Activated CD8-positive, alpha-beta memory T cell treated with anti-CD3 and anti-CD28 coated beads for 24 hours (primary cell): Measurements from ENCODE around the gene UROD.
"Not testable (repeated sequence)": the region's sequence is repeated elsewhere in the genome, so short reads cannot be mapped to it uniquely, and the experiment has no call there.

Experiments used
- DNase-seq: peaks from one replicate; pipeline ENCODE4 v3.0.0-alpha.2; 2020

The UROD gene

DNA sequence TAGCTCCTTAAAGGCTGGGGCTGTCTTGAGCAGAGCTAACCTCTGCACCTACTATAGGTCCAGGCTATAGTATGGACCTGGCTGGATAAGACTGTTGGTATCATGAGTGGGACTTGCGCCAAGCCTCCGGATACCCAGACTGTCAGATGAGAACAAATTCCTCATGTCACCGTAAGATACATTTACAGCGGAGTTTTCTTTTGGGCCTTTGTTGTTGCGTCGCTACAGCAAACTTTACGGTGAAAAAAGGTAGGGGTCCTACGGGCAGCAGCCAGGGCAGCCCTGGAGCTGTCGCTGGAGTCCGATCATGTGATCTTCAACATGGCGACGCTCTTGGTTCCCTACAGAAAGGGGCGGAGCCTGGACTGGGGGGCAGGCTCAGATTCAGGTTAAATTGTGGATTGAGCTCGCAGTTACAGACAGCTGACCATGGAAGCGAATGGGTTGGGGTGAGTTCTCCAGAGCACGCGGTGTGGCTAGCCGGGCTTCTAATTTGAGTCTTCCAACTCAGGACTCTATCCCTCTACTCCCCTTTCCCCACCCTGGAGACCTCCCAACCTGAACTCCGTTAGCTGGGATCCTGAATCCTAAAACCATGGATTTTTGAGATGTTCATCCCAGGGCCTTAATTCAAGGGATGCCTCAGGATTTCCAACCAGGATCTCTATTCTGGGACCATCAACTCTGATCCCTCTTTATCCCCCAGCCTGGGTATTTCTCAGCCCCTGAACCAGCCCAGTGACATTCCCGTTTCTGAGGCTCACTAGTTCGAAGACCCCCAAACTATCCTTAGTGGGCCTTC lies at the start of gene UROD:
UROD (plus strand) TSS at position 418 of the 802 bp plus-strand sequence; CDS start at position 430, 12 bp downstream.
- peak; percentile 90 for DNase-seq

DNA sequence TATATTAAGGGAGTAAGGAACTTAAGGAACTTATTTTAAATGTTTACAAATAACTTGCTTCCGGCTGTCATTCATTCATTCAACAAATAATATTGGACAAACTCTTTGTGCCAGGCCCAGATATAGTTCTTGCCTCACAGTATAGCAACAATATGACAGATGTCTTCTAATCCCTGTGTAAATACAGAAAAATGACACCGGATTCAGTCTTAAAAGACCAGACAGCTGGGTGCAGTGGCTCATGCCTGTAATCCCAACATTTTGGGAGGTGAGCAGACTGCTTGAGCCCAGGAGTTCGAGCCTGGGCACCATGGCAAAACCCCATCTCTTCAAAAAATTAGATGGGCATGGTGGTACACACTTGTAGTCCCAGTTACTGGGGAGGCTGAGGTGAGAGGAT lies 49.3 kb upstream of the UROD start:
- no peak for DNase-seq

DNA sequence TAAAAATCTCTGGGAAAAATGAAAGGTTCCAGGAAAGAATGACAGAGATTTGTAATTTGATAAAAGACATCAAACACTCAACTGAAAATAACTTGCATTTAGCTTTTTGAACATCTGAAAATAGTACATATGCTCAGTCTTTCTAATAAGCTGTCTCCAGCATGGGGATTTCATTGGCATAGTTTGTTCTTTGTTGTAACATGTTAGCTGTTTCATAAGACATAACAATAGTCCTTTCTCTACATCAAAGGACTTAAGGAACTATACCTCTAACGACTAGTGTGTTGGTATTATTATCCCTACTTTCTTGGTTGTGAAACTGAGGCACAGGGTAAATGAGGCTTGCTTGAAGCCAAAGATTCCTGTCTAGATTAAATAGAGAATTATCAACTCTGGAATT lies 47.7 kb upstream of the UROD start:
- no peak for DNase-seq

DNA sequence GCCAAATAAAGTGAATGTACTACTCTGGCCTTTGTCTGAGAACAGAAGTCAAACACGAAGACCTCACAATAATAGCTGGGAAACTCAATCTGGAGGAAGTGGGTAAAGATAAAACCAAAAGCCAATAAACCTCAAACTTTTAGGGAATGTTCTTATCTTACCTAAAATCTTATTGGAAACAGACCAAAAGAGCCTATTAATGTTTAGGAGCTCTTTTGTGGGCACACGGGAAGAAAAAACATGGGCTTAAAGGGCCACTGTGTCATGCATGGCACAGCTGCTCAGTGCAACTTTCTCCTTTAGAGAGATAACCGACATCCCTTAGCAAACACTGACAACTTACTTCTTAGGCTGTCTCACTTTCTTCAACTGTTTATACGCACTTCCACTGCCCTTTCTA lies 41.7 kb upstream of the UROD start:
- DNase-seq, result no peak

DNA sequence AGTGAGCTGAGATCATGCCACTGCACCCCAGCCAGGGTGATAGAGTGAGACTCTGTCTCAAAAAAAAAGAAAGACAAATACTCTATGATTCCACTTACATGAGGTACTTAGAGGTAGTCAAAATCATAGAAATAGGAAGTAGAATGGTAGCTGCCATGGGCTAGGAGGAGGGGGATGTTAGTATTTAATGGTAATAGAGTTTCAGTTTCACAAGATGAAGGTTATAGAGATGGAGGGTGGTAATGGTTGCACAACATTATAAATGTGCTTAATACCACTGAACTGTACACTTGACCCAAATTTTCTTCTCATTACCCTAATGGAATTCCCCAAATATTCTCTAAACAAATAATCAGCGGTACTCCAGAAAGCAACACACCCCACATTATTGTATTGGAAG lies 38.4 kb upstream of the UROD start:
- no peak for DNase-seq

DNA sequence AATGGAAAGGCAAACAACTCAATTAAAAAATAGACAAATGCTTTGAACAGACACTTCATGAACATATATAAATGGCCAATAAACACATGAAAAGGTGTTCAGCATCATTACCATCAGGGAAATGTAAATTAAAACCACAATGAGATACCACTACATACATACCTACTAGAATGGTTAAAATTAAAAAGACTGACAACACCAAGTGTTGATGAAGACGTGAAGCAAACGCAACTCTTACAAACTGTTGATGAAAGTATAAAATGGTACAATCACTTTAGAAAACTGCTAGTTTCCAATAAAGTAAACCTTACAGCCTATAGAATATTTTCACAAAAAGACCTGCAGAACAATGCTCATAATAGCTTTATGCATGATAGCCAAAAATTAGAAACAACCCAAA lies 35.8 kb upstream of the UROD start:
- DNase-seq, result no peak

DNA sequence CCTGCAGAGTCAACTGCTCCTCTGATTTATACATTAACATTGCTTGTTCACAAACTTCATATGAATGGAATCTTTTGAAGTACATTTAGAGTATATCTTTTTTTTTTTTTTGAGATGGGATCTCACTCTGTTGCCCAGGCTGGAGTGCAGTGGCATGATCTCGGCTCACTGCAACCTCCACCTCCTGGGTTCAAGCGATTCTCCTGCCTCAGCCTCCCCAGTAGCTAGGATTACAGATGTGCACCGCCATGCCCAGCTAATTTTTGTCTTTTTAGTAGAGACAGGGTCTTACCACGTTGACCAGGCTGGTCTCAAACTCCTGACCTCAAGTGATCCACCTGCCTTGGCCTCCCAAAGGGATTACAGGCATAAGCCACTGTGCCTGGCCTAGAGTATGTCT lies 34.7 kb upstream of the UROD start:
- not testable (repeated sequence) for DNase-seq

DNA sequence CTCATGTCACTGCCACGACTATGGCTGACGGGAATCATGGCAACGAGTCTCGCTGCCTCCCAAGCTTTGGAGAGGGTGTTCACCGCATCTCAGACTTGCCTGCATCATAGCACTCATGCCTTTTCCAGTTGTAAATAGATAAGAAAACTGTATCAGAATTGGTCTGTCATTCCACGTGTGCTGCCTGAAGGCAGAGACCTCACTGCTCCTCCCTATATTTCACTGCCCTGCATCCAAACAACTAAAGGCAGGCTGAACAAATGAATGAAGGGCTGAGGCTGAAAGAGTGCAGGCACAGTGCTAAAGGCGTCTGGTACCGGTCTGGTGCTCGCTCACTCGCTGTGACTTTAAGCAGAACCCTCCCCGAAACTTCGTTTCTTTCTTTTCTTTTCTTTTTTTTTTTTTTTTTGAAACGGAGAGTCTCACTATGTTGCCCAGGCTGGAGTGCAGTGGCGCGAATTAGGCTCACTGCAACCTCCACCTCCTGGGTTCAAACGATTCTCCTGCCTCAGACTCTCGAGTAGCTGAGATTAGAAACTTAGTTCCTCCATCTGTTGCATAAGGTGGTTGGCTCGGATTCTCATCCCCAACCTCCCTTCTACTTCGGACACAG lies 26.2 kb upstream of the UROD start:
- no peak for DNase-seq

DNA sequence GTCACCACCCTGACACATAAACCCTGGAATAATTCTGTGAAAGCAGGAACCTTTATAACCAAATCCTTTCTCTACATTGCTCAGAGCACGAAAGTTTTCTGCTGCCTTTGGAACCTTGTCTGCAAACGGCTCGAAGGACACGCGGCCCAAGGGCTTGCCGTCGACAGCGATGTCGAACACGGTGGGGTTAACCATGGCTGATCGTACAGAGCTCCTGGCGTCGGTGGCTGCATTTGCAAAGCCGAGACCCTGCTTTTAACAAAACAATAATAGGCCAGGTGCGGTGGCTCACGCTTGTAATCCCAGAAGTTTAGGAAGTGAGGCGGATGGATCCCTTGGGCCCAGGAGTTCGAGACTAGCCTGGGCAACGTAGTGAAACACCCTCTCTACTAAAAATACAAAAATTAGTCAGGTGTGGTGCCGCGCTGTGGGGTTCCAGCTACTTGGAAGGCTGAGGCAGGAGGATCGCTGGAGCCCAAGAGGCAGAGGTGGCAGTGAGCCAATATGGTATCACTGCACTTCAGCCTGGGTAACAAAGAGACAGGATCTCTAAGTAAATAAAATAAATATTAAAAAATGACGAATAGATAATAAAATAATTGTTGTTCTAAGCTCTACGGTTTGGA lies 23.4 kb upstream of the UROD start:
- no peak for DNase-seq

DNA sequence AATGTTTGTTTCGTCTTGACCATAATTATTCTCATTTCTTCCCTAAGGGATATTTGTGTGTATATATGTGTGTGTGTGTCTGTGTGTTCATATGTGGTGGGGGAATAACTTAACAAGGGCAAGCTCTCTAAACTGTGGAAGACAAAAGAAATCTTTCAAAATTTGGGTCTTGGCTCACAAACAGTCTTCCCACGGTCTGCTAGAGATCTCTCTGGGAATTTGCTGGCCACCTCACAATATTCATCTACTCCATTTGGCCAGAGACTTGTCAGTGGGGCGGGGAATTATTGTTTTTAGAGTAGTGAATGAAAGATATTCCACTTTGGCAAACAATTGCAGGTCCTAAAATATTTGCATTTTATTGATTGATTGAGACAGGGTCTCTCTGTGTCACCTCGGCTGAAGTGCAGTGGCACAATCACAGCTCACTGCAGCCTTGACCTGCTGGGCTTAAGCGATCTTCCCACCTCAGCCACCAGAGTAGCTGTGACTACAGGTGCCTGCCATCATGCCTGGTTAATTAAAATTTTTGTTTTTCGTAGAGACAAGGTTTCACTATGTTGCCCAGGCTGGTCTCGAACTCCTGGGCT lies 17.6 kb upstream of the UROD start:
- no peak for DNase-seq

DNA sequence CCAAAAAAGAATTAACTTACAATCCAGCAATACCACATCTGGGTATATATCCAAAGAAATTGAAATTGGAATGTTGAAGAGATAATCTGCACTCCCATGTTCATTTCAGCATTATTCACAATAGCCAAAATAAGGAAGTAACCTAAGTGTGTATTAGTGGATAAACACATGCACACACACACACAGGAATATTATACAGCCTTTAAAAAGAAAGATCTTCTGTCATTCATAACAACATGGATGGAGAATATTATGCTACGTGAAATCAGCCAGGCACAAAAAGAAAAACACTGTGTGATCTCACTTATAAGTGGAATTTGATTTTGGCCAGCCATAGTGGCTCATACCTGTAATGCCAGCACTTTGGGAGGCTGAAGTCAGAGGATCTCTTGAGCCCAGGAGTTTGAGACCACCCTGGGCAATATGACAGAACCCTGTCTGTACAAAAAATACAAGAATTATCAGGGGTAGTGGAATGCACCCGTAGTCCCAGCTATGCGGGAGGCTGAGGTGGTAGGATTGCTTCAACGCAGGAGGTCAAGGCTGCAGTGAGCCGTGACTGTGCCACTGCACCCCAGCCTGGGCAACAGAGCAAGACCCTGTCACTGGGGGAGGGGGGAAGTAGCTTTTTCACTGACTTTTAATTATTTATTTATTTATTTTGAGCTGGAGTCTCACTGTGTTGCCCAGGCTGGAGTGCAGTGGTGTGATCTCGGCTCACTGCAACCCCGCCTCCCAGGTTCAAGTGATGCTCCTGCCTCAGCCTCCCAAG lies 16.4 kb upstream of the UROD start:
- no peak for DNase-seq

DNA sequence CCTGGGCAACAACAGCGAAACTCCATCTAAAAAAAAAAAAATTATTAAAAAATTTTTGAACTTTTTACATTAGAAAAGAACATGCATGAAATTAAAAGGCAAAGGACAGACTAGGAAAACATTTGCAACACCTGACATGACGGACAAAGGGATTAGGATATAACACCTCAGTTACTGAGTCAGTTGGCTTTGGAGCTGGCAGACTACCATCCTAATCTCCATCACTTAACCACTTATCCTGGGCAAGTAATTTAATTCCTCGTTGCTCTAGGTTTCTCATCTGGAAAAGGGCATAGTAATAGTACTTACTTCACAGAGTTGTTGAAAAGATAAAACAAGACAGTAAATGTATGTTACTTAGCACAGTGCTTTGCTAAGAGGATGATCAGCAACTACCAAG lies 12.8 kb upstream of the UROD start:
- no peak for DNase-seq

DNA sequence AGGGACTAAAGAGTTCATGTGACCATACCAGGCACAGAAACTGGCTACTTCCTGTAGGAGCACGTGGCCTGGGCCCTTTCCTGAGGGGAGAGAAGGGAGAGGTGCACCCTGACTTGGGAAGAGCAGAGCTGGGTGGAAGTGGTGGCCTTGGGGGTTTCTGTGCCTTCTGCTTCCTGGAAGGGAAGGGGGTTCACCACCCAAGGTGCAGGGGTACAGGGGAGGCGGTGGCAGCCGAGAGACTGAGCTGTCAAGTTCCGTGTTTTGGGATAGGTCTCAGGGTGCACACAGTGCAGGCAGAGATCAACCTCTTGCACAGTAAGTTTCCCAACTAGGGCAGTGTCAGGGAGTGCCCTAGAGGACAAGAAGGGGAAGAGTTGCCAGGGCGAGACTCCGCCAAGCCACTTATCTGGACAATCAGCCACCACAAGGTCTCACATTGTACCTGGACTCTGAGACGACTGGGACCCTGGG lies 11.0 kb upstream of the UROD start:
- DNase-seq, result no peak

DNA sequence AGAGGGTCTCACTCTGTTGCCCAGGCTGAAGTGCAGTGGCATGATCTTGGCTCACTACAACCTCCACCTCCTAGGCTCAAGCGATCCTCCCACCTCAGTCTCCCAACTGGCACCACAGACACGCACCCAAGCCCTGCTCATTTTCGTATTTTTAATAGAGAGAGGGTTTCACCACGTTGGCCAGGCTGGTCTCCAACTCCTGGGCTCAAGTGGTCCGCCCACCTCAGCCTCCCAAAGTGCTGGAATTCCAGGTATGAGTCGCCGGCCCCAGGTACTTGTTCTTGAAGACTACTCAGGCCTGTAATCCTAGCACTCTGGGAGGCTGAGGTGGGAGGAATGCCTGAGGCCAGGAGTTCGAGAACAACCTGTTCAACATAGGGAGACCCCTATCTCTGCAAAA lies 10.5 kb upstream of the UROD start:
- DNase-seq, result not testable (repeated sequence)

DNA sequence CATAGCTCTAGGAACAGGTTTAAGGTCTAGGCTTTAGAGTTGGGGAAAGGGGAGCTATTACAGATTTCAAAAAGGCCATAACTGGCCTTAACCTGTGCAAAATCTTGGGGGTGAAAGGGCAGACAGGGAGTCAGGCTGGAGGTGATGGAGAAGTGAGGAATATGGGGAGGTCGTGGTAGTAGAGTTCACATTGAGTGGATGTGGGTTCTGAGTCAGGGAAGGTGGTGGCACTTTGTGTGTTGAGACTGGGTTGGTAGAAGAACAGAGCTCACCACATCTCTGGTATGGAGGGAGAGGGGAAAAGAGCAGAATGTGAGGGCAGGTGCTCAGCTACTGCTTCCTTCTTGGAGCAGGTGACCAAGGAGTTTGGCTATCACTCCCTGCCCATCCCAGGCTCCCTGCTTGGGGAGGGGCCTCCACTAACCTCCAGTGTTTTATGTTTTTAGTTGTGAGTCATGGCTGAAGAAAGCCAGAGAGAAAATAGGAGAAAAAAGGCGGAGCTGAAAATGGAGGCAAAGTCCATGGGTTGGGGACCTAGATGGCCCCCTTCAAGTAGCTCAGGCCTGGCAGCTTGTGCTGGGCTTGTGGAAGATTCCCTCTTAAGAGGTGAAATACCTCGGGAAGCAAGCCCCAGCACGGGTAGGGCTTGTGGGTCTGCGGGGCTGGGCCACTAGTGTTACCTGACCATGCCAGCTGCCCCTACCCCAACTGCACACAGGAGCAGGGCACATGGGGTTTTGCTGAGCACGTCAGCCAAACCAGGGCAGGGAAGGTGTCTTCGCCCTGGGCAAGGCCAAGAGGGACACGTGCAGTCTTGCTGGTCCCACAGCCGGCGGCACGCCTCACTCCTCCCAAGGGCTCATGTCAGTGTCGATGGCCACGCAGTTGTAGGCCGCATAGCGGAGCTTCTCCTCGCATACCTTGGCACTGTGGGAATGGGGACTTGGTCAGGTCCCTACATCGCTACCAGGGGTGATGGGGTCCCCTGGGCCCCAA lies 9.1 kb upstream of the UROD start:
- no peak for DNase-seq

DNA sequence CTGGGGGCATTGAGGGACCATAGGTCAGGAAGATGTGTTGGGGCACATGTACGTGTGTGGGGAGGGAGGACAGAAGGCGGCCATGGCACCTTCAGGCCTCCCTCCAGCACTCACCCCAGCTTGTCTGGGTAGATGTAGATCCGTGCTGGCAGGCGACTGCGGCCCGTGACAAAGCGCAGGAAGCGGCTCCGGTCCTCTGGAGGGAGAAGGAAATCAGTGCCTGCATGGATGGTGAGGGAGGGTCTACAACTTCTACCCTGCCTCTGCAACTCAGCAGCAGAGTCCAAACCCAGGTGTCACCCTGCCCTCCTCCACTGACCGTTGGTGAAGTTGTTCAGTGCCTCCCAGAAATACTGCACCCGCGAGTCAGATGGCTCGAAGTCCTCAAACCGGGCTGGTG lies 8.3 kb upstream of the UROD start:
- DNase-seq, result no peak

DNA sequence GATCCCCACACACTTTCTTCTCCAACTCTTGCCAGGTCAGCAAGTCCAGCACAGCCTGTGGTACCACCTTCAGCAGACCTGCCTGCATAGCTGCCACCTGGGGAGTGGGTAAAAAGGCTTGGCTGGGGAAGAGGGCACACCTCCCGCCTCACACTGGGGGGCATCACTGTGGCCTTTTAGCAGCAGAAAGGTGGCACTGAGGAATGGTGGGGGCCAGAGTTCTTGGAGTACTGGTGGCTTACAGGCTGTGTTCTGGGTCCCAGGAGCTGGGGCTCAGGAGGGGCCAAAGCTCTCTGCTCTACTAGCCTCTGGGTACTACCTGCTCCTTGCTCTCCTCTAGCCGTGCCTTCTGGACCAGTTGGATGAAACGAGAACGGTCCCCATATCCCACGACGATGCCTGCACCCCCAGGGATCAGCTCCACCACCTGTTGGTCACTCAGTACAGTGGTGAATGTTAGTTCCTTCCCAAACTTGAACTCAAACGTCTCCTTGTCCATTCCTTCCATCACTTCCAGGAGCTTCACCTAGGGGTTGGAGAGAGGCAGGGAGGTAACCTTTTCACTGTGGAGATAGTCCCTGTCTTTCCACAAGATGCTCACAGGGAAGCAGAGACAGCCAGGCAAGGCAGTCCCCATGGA lies 7.7 kb upstream of the UROD start:
- DNase-seq, result no peak

DNA sequence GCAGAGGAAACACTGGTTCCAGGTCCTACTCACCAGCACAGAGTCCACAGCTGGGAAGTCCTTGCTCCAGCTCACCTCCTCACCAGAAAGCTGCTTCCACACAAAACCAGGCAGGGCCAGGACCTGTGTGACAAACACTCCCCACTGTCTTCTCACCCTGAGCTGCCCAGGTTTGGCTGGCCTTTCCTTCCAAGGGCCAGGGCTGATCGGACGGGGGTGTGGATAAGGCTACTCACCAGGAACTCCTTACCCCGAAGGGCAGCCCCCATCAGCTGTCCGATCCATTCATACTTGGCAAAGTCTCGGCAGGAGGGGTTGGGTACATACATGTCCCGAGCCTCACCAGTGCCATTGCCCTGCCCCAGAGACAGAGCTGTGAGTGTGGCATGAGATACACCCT lies 6.3 kb upstream of the UROD start:
- DNase-seq, result no peak

DNA sequence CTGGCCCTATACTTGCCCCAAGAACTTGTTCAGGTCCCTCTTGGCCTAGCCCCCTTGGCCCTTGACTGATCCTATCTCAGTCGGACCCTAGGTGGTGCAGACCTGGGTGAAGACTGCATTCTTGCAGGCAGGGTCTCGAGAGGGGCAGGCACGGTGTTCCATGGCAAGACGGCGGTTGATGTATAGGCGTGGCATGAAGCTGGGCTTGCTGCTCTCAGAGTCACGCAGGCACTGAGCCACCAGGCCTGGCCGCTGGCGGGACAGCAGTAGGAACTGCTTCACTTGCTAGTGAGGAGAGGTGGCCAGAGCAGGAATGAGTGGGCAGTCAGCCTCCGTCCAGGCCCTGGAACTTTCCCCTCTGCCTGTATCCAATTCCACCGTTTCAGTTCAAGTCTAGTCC lies 4.7 kb upstream of the UROD start:
- DNase-seq, result no peak

DNA sequence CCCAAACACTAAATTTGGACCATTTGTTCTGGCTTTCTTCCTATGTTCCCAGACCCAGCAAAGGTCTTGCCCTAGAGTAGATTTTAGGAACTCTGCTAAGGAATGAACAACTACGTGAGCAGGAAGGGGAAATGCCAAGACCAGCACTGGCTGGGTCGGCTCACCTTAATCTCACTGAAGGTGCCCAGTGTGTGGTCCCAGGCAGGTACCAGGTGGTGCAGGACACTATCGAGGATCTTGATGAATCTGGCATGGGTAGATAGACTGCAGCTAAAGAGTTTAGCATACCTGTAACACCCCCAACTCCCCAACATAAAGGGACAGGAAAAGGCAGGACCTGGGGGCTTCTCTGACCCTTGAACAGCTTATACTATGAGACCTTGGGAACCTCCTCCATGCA lies 4.0 kb upstream of the UROD start:
- no peak for DNase-seq

DNA sequence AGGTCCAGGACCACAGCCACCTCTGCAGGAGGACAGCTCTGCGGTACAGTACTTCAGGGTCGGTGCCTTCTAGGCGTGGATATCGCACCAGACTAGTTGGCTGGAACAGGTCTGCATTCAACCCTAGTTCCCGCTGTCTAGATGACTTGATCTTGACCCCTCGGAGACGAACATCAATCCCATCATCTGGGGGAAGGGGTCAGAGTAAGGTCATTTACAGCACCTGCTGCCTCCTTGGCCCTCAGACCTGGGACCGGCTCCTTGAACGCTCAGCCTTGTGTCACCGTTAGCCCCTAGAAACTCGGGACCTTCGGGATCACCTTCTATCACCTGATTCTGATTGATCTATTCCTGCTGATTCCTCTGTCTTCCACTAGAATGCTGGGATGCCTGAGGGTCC lies 3.5 kb upstream of the UROD start:
- no peak for DNase-seq
